HPDE6-E6E7 (cell line): ENCODE measurements around the gene RUFY3.
"Not testable (repeated sequence)": the region's sequence is repeated elsewhere in the genome, so short reads cannot be mapped to it uniquely, and the experiment has no call there.

Experiments
- DNase-seq: peaks from one replicate; pipeline ENCODE4 v3.0.0; 2011; ENCODE audit warnings: missing footprints; ENCODE audit errors: extremely low spot score

The RUFY3 gene

GRCh38 chr4:70706044-70706461, 15.7 kb upstream of the RUFY3 start:
- DNase-seq = no peak

GRCh38 chr4:70706516-70706915, 15.2 kb upstream of the RUFY3 start:
- no peak for DNase-seq

- no peak for DNase-seq
These were observed 12.1 kb upstream of the RUFY3 start for GRCh38 chr4:70709611-70710205.

GRCh38 chr4:70711599-70711998, 10.2 kb upstream of the RUFY3 start:
- no peak for DNase-seq

GRCh38 chr4:70712150-70712549, 9.6 kb upstream of the RUFY3 start:
- no peak for DNase-seq

- DNase-seq = no peak
These were observed 8.9 kb upstream of the RUFY3 start for GRCh38 chr4:70712604-70713452.

GRCh38 chr4:70713453-70714078, 8.2 kb upstream of the RUFY3 start:
- DNase-seq = no peak

GRCh38 chr4:70714079-70714887, 7.5 kb upstream of the RUFY3 start:
- DNase-seq = no peak

- no peak for DNase-seq
These were observed 6.7 kb upstream of the RUFY3 start for GRCh38 chr4:70715097-70715496.

GRCh38 chr4:70718811-70719604, 2.8 kb upstream of the RUFY3 start:
- no peak for DNase-seq

GRCh38 chr4:70722199-70722791, 531 bp downstream of the RUFY3 start:
- DNase-seq = no peak

GRCh38 chr4:70724463-70724862, 2.7 kb downstream of the RUFY3 start:
- DNase-seq = no peak

- DNase-seq = no peak
These were observed 3.9 kb downstream of the RUFY3 start for GRCh38 chr4:70725633-70726032.

- not testable (repeated sequence) for DNase-seq
These were observed 4.8 kb downstream of the RUFY3 start for GRCh38 chr4:70726515-70726914.

- DNase-seq = no peak
These were observed 6.3 kb downstream of the RUFY3 start for GRCh38 chr4:70728091-70728490.

- not testable (repeated sequence) for DNase-seq
These were observed 11.1 kb downstream of the RUFY3 start for GRCh38 chr4:70732878-70733277.

- peak; percentile 36 for DNase-seq
These were observed 12.6 kb downstream of the RUFY3 start for GRCh38 chr4:70734168-70734954.

- no peak for DNase-seq
These were observed 13.2 kb downstream of the RUFY3 start for GRCh38 chr4:70734971-70735370.

- DNase-seq = not testable (repeated sequence)
These were observed 14.2 kb downstream of the RUFY3 start for GRCh38 chr4:70735915-70736314.

- no peak for DNase-seq
These were observed 15.2 kb downstream of the RUFY3 start for GRCh38 chr4:70737006-70737405.
